D721Med (cell line): Measurements from ENCODE around the gene ALPL.

Source experiments
- DNase-seq: peaks from one replicate; pipeline ENCODE4 v3.0.0; 2011; ENCODE audit warnings: low spot score; ENCODE audit not compliant: insufficient read length
- FAIRE-seq: peaks from 2 replicates; lab custom pipeline; 2011; peaks lifted over from hg19 to GRCh38; lab: Jason Lieb, UNC
- CTCF ChIP-seq: IDR thresholded peaks from 2 replicates; pipeline ENCODE4 v1.5.1; 2012; ENCODE audit warnings: mild to moderate bottlenecking, control low read depth; ENCODE audit not compliant: insufficient read depth; ENCODE audit errors: missing control alignments

Gene ALPL

GRCh38 chr1:21508580-21509350 is 458 bp upstream of the ALPL start:
- peak; percentile 49 for DNase-seq
- peak; percentile 54 for TF ChIP-seq CTCF
- FAIRE-seq = no peak

GRCh38 chr1:21510113-21510493 is 880 bp downstream of the ALPL start:
- FAIRE-seq (no peak), DNase-seq (no peak)
- no peak for TF ChIP-seq CTCF

GRCh38 chr1:21510885-21511578 is 1.8 kb downstream of the ALPL start:
- DNase-seq = no peak
- no peak for TF ChIP-seq CTCF
- no peak for FAIRE-seq

- FAIRE-seq (no peak), DNase-seq (no peak)
- no peak for TF ChIP-seq CTCF
These were observed 2.6 kb downstream of the ALPL start for GRCh38 chr1:21511579-21512522.

GRCh38 chr1:21514245-21514644 is 5.0 kb downstream of the ALPL start:
- FAIRE-seq = no peak
- DNase-seq = no peak
- TF ChIP-seq CTCF = no peak

GRCh38 chr1:21517161-21517589 is 8.0 kb downstream of the ALPL start:
- FAIRE-seq (no peak), DNase-seq (no peak)
- no peak for TF ChIP-seq CTCF
